GM19035 (cell line): Measurements from ENCODE around the gene ANO2.
"Not testable (repeated sequence)": the region's sequence is repeated elsewhere in the genome, so short reads cannot be mapped to it uniquely, and the experiment has no call there.

ENCODE experiments used
- ATAC-seq: cut with Tn5 transposase; IDR thresholded peaks from one replicate; pipeline ENCODE4 v1.9.1; 2021; ENCODE audit not compliant: unreplicated experiment

Gene ANO2

DNA sequence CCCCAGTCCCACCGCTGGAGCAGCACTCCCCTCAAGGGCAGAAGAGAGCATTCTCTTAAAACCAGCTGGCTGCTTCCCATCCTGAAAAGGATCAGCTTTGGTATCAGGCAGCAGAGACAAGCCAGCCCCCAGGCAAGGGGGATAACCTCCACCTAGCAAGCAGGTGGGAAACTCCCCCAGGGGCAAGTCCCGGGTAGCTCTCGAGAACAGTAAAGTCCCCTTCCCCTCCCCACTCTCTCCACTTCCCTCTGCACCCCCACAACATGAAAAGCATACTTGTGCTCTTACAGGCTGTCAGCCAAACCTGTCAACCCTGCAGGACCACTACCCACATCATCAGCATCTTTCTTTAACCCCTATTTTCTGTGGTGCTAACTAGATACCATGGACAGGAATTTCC, 259.1 kb downstream of the ANO2 start:
- ATAC-seq, result no peak

DNA sequence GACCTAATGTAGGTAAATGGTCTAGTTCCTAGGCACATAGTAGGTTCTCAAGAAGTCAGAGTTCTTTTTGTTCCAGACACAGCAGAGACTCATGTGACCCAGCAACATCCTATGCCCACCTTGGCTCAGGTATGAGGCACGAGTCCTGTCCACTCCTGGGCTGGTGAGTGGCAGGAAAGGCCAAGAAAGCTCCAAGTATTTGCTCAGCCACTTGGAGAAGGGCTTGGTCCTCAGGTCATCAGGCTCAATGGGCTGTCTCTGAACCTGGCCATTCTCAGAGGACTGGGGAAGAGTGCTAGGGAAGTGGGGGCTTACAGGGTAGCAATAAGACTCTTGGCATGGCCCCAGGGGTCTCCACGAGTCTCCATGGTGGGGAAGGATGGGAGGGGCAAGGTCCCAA, 260.1 kb downstream of the ANO2 start:
- no peak for ATAC-seq

DNA sequence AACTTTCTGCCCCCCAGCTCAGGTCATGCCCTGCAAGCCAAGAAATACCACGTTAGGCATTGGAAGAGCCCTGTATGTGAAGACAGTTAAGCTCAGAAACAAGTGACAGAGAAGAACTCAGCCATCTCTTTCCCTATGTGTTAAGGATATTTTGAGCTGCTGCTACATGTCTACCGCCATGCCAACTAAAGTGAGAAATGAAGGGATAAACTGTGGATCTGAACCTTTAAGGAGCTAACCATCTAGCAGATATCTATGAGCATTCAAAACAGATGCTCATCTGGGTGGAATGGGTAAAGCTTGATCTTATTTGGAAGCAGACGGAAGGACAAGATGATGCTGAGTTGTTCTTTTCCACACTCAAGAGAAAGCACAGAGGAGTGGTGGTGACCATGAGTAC, 262.5 kb downstream of the ANO2 start:
- no peak for ATAC-seq

DNA sequence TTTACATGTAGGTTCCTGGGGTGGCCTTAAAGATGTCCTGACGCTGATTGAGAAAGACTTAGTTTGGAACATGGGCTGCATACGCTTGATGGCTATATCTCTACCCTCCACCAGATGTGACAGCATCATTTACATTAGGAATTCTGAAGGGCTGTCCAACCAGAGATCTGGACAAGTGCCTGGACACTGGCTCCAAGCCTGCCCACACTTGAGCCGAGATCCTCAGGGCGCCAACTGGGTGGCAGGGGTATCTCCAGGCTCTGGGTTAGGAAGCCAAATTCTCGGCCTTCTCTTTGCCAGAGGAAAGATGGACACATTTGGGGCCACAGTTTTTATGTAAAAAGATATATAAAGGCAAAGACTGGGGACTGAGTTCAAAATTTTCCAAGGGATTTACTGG, 266.9 kb downstream of the ANO2 start:
- no peak for ATAC-seq

DNA sequence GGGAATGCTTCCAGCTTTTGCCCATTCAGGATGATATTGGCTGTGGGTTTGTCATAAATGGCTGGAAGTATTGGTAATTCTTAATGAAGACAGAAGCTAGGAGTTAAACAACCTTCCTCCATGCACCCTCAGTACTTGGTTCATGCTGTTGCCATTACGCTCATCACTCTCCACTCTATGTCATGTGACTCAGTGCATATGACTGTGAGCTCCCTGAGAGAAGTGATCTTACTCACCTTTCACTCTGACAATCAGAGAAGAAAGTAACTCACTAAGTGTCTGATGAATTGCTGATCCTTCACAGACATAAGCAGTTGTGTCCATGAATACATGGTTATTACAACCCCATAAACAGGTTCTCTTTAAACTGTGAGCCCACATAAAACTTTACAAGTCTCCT, 275.4 kb downstream of the ANO2 start:
- not testable (repeated sequence) for ATAC-seq

DNA sequence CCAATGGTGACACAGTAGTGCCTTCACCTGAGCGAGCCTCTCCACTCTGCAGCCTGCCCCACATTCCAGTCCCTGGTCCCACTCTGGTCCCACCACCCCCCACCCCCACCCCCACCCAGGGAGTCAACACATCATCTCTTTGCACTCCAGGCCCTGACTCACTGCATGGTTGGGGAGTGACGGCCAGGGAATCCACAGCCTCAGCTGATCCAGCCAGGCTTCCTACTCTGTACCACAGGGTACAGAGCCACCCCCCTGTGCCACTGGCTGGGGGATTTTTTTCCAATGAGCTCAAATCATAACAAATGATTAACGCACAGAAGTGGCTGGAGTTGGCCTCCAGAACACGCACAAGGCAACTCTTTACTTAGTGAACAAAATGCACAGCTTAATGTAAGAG, 279.4 kb downstream of the ANO2 start:
- no peak for ATAC-seq

DNA sequence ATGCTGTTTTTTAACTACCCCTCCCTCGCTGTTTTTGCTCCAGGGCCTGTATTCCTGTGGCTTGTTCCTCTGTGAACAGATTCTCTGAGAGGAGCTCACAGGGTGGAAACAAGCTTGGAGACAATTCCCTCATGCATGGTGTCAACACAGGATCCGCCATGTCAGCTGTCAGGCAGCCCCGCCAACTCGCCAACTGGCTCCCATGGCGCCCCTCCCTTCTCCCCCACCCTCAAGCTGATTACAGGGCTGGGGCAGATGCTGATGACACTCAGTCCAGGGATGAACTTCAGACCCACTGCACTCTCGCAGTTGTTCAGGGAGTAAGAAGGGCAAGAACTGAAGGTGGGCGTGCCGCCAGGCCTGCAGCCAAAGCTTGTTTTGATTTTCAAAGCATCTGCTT, 283.2 kb downstream of the ANO2 start:
- no peak for ATAC-seq

DNA sequence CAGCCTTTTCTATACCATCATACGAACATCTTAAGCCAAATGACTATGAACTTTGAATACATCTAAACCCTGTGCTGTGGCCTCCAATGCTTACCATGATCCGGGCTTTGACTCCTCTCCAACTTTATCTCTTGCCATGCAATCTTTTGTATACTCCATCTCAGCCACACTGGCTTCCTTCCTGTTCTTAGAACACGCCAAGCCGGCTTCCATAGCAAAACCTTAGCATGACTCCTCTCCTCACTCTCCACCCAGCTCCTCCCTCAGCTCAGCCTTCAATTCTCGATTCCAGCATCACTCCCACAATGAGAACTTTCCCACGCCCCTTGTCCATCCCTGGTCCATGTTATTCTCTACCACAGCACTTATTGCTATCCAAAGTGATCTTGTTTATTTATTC, 284.8 kb downstream of the ANO2 start:
- ATAC-seq, result no peak

DNA sequence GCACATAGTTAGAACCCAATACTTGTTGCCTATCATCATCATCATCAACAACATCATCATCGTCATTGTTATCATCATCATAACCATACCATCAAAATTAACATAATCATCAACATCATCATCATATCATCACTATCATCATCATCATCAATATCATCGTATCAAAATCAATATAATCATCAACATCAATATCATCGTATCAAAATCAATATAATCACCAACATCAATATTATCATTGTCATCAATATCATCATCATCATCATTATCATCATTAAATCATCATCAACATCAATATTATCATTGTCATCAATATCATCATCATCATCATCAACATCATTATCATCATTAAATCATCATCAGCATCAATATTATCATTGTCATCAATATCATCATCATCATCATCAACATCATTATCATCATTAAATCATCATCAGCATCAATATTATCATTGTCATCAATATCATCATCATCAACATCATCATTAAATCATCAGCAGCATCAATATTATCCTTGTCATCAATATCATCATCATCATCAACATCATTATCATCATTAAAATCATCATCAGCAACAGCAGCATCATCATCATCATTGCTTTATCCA, 286.6 kb downstream of the ANO2 start:
- not testable (repeated sequence) for ATAC-seq

DNA sequence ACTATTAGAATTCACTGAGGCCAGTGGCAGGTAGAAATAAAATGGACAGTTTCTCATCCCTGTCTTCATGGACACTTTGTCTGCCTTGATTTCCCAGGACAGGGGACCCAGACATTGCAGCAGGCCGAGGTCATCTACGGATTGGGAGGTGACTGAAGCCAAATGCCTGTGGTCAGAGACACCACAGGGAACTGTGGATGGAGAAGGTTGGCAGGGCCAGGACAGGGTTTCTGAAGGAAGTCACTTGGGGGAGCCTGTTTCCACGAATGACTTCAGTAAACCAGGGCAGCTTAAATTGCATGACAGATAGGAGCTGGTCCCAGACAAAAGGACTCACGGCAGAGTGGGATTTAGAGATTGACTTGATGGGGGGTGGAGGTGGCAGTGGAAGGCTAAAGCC, 288.2 kb downstream of the ANO2 start:
- ATAC-seq, result no peak

DNA sequence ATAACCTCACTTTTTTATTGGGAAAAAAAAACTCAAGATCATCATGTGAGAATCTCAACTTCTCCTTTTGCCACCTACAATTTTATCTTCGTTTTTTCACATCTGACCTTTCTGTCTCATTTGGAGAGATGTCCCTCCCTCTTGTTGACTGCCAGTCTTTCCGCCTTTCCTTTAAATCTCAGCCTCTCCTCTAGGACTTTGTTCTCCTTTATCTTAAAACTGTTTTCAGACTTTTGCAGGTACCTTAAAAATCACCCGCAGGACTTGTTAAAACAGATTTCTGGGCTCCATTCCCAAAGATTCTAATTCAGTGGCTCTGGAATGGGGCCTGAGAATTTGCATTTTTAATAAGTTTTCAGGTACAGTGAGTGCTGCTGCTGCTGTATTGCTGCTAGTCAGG, 289.9 kb downstream of the ANO2 start:
- no peak for ATAC-seq

DNA sequence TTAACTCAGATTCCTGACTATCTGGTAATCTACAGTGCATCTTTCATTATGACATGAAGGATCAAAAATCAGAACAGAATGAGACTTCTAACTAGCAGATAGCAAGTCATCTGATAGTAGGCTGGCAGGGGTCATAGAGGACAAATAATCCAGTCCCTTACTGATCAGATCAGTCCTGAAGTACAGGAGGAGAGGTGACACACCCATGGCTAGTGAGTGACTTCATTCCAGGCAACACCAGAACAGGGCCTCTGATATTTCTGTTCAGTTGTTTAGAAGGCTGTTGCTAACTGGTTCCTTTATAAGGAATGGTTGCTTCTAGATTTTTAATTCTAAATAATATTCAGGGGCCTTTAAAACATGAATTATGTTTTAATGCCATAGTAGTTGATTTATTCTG, 291.0 kb downstream of the ANO2 start:
- no peak for ATAC-seq

DNA sequence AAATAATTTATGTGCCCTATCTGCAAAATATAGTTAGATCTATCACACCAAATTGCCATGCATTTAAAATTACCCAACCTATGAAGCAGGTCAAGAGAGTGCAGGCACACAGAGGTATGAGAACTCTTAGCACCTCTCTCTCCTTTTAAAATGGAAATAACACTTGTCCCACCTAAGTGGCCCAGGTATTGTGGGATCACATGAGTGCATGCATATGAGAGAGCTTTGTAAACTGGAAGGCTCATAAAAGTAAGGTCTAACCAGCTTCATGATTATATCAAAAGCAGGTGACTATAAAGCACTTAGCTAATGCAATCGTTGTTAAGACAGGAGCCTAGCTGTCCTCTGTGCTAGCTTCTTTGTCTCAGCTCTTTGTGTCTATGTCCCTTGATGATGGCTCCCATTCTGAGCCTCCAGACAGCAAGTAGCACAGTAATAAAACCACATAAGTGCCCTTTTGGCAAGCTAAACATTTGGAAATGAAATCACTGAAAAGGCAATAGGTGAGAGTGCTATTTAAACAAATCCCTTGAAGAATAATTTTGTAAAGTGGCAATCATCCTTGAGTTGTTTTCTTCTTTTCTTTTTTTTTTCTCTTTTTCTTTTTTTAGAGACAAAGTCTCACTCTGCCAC, 294.1 kb downstream of the ANO2 start:
- no peak for ATAC-seq

DNA sequence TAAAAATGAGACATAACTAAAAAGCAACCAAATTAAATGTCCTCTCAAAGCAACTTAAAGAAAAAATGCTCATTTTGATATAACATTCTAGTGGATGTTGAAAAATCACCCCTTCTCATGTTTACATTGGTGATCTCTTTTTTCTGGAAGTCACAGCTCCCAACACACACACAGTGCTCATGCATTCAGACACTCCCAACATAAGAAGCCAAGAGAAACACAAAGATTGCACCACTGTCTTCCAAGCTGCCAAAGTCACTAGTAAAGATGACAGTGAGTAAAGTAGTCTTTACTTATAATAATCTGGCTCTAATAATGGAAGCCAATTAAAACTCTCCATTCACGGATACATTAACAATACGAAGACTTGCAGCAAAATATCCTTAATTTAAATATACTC, 294.8 kb downstream of the ANO2 start:
- ATAC-seq, result no peak

DNA sequence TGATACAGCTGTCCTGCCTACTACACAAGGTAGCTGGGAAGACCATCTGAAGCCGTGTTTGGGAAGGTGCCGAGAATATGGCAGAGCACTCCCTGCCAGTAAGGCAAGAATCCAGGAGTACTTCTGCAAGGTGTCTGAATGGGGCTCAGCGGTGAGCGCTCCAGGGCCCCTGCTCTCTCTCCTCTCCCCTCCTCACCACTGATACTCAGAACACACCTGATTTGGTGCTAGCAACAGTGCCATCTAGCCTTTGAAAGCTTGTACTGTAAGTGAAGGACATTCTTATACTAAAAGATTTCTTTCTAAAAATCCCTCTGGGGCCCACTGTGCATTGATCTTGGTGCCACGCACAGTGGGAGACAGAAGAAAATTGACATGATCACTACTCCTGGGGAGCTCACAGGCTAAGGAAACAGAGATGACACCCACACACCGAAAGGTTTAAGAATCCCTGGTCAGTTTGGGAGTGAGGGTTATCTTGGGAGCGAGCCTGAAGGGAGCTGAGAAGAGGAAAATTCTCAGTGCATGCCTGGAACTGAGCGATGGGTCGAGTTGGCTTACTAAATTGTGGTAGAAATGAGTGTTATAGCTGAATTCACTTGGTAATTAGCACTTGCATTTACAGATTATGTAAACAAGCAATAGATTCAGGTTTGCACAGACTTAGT, 296.2 kb downstream of the ANO2 start:
- ATAC-seq, result no peak

DNA sequence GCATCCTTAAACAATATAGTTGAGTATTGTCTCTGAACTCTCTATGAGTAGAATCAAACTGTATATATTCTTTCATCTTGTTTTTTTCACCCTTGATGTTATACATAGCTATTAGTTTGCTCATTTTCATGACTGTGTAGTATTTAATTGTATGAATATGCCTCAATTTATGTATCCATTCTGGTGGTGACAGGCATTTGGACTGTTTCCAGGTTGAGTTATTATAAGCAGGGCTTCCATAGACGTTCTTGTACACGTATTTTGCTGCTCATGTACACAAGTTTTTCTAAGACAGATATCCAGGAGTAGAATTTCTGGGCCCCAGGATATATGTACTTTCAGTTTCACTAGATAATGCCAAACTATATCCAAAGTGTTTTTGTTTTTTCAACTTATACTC, 301.8 kb downstream of the ANO2 start:
- ATAC-seq, result no peak

DNA sequence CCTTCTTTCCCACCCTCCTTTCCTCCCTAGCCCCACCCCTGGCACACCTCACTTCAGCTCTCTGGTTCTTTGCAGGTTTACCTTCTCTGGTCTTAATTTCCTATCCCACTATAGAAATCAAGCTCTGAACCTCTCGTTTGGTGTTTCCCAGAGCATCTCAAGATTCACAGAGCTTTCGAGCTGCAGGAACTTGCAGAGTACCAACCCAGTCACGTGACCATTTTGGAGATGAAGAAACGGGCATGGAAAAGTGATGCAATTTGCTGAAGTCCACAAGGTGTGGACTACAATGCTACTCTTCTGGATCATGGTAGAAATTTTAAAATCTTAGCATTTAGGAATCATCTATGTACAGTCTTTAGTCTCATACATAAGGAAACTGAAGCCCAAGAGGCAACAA, 307.4 kb downstream of the ANO2 start:
- ATAC-seq, result no peak

DNA sequence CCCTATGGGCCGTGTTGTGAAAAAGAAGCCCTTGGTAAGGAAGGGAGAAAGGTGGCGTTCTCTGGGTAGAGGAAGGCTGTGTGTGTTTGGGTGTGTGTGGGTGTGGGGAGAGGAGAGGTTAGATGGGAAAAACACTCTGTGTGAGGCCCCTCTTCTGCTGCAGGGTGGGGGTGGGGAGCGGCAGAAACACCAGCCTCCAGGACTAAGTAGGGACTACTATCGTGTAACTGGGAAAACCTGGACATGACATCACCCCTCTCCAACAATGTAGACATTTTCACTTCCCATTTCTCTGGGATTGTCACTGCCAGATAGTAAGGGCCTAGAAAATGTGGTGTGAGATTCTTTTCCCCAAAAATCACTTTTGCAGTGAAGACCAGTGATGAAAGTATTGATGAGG, 308.2 kb downstream of the ANO2 start:
- no peak for ATAC-seq

DNA sequence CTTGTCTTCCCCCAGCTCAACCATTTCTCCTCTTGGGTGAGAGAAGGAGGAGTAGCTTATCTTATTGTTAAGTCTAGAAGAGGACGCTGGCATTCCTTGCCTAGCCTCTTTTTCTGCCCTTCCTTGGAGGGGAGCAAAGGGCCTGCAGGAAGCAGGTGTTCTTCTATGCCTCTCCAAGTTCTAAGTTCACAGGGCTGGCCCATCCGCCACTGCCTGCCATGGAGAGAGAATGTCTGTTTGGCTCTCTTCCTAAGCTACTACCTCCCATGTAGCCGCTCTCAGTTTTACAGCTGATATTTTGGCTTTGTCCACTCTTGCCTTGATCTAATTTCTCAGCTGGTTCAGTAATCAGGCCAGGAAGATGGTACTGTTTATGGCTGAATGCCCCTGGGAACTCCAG, 312.0 kb downstream of the ANO2 start:
- ATAC-seq, result no peak

DNA sequence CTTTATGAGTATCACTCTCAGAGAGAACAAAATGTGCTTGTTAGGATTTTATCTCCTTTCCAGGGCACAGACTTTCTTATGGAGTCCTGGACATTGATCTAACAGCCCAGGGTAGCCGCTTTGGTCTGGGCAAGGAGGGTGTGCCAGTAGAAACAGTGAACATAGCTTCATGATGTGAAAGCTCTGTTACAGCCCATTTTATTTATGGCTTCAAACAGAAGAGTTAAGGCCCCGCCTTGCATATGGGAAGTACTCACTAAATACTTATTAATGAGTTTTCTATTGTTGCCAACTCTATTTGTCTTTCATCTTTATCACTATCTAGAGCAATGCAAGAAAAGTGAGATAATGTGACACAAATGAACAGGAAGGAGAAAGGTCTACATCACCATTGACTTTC, 312.6 kb downstream of the ANO2 start:
- no peak for ATAC-seq

DNA sequence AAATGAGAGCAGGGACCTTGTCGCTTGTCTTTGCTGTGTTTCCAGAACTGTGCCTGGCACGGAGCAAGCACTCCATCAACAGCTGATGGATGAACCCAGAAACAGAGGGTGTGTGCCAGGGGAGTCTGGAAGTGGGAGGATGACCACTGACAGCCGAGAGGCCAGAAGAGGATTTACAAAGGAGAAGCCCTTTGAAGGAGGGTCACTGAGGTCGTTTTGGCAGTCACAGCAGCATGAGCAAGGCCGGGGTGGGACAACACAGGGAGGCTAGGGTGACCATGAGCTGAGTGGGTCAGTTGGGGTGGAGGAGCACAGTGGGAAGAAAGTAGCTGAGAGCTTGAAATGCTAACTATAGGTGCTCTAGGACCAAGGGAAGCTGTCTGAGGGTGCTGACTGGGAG, 313.6 kb downstream of the ANO2 start:
- ATAC-seq, result no peak

DNA sequence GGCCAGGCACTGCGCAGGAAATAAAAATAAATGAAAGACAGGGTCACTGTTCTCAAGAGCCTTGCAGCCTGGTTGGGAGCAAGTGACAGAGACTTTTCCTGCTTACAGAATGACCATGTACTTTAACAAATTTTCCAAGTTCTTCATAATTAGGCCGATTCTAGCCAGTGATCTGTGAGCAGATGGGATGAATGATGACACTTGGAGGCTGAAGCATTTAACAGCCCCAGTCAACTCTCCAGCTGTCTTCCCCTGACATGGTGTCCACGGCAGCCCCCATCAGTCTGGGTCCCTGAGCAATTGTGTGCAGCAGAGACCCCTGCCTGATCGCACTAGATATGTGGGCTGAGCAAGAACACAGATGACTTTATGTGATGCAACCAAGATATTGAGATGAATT, 314.3 kb downstream of the ANO2 start:
- ATAC-seq, result no peak

DNA sequence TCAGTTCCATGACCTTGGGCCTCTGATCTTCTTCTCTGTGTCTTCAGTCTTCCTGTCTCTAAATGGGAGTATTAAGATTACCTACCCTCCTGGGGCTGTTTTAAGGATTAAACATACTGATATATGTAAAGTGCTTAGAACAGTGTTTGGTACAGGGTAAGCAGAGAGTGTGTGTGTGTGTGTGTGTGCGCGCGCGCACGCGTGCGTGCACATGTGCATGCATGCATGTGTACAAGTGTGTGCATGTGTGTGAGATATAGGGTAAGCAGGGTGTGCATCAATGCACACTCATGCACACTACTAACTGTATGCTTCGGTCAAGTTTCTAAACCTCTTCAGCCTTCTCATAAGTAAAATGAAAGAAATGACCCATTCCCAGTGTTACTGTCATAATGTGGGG, 316.6 kb downstream of the ANO2 start:
- ATAC-seq, result no peak
